IPS-18c (cell line): Measurements from ENCODE around the gene OR11H1.
"Not testable (repeated sequence)": the region's sequence is repeated elsewhere in the genome, so short reads cannot be mapped to it uniquely, and the experiment has no call there.

Experiments
- H3K4me3 ChIP-seq: 2 replicates; pipeline ENCODE4 v1.7.0; 2013; ENCODE audit warnings: low read depth, mild to moderate bottlenecking, low read length, moderate library complexity; ENCODE audit not compliant: insufficient read depth
- H3K9me3 ChIP-seq: one replicate; pipeline ENCODE4 v1.6.1; 2013; ENCODE audit warnings: mild to moderate bottlenecking, low read length, moderate library complexity; ENCODE audit not compliant: control insufficient read depth, insufficient read depth

Gene OR11H1, protein sequence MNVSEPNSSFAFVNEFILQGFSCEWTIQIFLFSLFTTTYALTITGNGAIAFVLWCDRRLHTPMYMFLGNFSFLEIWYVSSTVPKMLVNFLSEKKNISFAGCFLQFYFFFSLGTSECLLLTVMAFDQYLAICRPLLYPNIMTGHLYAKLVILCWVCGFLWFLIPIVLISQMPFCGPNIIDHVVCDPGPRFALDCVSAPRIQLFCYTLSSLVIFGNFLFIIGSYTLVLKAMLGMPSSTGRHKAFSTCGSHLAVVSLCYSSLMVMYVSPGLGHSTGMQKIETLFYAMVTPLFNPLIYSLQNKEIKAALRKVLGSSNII

DNA sequence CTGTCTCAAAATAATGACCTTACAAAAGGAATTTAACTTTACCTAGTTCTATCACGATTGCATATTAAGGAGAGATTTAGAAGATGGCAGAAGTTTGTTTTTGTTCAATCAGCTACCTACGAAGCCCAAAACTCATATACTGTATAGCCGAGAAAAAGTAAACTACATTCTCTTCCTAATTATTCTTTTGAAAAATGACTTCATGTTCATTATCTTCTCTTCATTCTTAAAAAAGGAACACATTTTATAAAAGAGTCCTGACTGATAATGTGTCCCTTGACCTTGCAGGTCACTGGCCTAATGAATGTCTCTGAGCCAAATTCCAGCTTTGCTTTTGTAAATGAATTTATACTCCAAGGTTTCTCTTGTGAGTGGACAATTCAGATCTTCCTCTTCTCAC is at the start of gene OR11H1:
Gene OR11H1 (plus strand): TSS at position 301 of the 400 bp plus-strand sequence. CDS start 0 bp downstream, at position 301.
- H3K4me3 ChIP-seq, H3K9me3 ChIP-seq: not testable (repeated sequence)

DNA sequence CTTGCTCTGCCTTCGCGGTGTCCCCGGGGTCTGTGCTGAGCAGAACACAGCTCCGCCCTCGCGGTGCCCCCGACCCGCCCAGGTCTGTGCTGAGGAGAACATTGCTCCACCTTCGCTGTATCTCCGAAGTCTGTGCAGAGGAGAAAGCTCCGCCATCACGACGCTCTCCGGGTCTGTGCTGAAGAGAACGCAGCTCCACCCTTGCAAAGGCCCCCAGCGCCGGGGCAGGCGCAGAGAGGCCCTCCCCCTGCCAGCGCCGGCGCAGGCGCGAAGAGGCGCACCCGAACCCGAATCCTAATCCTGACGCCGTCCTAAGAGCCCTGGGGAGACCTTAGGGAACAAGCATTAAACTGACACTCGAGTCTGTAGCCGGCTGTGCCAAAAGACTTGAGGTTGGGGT is 18.0 kb upstream of the OR11H1 start:
- H3K9me3 ChIP-seq = not testable (repeated sequence)

DNA sequence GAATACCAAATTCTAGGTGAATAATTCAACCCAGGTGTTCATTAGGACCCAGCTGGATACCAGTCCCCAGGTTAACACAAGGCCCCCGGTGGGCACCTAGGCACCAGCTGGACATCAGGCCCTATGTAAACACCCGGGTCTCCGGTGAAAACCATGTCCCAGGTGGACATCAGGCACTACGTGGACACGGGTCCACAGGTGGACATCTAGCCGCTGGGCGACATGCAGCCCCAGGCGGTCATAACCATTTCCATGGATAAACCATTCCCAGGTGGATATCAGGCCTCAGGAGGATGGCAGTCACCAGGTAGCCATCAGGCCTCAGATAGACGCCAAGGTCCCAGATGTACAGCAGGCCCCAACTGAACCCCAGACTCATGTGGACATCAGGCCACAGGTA is 12.1 kb upstream of the OR11H1 start:
- H3K4me3 ChIP-seq, H3K9me3 ChIP-seq: not testable (repeated sequence)

More for the DNA sequence above, 18.0 kb upstream of the OR11H1 start:
- H3K4me3 ChIP-seq = not testable (repeated sequence)

DNA sequence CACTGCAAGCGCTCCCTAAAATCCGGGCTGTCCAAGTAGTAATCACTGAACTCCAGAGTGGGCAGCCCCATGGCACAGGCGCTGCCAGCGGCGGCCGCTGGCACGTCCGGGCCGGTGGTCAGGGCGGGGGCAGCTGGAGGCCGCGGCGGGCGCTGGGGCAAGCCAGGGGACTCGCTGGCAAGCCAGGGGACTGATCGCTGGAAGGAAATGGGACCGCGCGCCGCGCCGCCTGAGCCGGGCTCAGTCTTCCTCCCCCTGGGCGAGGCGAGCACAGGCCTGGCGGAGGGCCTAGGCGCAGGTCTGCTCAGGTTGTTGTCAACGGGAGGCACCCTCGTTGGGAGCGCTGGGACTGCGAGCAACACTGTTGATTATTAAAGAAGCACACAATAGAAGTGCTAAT is 25.8 kb downstream of the OR11H1 start:
- H3K4me3 ChIP-seq, H3K9me3 ChIP-seq: not testable (repeated sequence)

DNA sequence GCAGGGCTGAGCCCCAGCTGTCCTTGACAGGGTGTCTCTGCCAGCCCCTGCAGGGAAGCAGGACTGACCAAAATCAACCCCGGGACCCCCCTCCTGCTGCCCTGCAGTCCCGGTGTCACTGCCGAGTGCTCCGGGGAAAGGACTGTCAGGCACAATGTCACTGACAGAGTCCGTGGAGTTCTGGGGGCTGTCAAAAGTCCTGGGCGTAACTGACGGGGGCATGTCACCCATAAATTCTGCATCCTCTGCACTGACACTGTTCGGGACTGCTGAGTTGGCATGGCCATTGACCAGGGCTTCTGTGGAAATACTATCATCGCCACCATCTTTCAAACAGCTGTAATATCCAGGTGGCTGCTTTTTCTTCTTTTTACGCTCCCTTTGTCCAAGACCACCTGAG is 35.5 kb downstream of the OR11H1 start:
- not testable (repeated sequence) for H3K4me3 ChIP-seq

DNA sequence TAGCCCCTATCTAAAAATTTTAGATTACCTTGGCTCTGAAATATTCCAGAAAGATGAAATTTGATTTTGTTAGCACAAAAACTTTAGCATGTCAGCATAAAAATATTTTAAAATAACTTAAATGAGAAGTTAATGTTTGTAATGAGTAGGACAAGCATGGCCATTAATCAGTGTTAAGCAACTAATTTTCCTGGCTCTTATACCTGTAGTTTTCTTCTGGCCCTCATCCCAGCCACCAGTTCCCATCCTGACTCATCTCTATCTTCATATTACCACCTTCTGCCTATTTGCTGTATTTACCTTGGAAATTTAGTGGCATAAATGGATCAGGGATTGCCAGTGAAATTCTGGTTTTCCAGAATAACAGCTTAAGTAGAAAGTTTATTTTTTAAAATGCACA is 37.1 kb downstream of the OR11H1 start:
- not testable (repeated sequence) for H3K4me3 ChIP-seq, H3K9me3 ChIP-seq

More for the DNA sequence above, 35.5 kb downstream of the OR11H1 start:
- H3K9me3 ChIP-seq = not testable (repeated sequence)
